Type B pancreatic cell (in vitro differentiated cells): ENCODE data around the gene SYT7. TPM values are rescaled to one million over a fixed set of nuclear protein-coding genes. Genes with fewer than 3 reads are reported as not detected.

Source experiments
- DNase-seq: peaks from one replicate; pipeline ENCODE4 v3.0.0; 2021; ENCODE audit warnings: mixed read lengths; ENCODE audit not compliant: unreplicated experiment; ENCODE audit errors: extremely low spot score
- H3K27ac Mint-ChIP-seq: 2 replicates; pipeline ENCODE4 v1.8.0; 2021; ENCODE audit warnings: mild to moderate bottlenecking, mixed read lengths
- H3K27me3 Mint-ChIP-seq: 2 replicates; pipeline ENCODE4 v1.8.0; 2021; ENCODE audit warnings: mixed read lengths
- H3K36me3 Mint-ChIP-seq: 2 replicates; pipeline ENCODE4 v1.8.0; 2021; ENCODE audit warnings: mixed read lengths
- H3K4me1 Mint-ChIP-seq: one replicate; pipeline ENCODE4 v1.8.0; 2021; ENCODE audit warnings: mixed read lengths; ENCODE audit not compliant: unreplicated experiment
- H3K4me3 Mint-ChIP-seq: 2 replicates; pipeline ENCODE4 v1.8.0; 2021; ENCODE audit warnings: mild to moderate bottlenecking, mixed read lengths
- H3K9me3 Mint-ChIP-seq: 2 replicates; pipeline ENCODE4 v1.8.0; 2021; ENCODE audit warnings: mixed read lengths
- total RNA-seq: library from RNA; stranded (reverse); gene quantifications from 2 replicates; pipeline ENCODE4 v1.2.1, GENCODE V29; 2021; ENCODE audit warnings: low replicate concordance
- TF ChIP-seq, protein P1 (sequence below): fragments of 200-600 bp; sonication (generic); conservative IDR thresholded peaks from 2 replicates; pipeline ENCODE4 v1.5.0; 2021; ENCODE audit warnings: antibody characterized with exemption, mild to moderate bottlenecking

Gene SYT7
- total RNA-seq, 1 donor from 2014 or later = 26.5 TPM

DNA sequence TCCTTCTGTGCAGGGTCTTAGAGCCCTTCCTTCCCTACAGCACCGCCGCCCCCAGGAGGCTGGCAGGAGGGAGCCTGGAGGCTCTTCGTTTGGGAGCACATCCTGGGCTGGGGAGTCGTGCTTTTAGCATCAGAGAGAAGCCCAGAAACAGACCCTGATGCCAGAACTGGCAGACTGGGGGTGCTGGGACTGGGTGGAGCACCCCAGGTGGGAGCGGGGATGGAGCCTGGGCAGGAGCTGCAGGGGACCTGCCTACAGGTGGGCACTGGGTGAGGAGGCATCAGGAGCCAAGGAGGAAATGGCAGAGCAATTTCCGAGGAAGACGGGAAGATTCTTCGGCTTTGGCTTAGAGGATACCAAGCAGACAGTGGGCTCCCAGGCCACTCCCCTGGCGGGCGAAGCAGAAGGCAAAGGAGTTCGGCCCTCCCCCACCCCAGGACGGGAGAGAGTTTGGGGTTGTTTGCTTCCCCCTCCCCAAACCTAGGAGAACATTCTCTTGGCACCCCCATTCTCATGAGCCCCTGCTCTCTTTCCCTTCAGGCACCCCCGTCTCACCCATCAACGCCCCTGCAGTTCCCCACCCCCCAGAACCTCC is 1.1 kb downstream of the SYT7 start:
- Mint-ChIP-seq H3K9me3 (no peaks in the 10 kb centered on the region), H3K4me3 (peak overlapping the region; percentile 82), H3K27me3 (peaks cover 58% of the 10 kb centered on the region), H3K36me3 (no peaks in the 10 kb centered on the region), H3K4me1 (peaks cover 16% of the 10 kb centered on the region), H3K27ac (peak overlapping the region; percentile 43)
- DNase-seq = no peak
- TF ChIP-seq, protein P1, sequence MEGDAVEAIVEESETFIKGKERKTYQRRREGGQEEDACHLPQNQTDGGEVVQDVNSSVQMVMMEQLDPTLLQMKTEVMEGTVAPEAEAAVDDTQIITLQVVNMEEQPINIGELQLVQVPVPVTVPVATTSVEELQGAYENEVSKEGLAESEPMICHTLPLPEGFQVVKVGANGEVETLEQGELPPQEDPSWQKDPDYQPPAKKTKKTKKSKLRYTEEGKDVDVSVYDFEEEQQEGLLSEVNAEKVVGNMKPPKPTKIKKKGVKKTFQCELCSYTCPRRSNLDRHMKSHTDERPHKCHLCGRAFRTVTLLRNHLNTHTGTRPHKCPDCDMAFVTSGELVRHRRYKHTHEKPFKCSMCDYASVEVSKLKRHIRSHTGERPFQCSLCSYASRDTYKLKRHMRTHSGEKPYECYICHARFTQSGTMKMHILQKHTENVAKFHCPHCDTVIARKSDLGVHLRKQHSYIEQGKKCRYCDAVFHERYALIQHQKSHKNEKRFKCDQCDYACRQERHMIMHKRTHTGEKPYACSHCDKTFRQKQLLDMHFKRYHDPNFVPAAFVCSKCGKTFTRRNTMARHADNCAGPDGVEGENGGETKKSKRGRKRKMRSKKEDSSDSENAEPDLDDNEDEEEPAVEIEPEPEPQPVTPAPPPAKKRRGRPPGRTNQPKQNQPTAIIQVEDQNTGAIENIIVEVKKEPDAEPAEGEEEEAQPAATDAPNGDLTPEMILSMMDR = no peak

DNA sequence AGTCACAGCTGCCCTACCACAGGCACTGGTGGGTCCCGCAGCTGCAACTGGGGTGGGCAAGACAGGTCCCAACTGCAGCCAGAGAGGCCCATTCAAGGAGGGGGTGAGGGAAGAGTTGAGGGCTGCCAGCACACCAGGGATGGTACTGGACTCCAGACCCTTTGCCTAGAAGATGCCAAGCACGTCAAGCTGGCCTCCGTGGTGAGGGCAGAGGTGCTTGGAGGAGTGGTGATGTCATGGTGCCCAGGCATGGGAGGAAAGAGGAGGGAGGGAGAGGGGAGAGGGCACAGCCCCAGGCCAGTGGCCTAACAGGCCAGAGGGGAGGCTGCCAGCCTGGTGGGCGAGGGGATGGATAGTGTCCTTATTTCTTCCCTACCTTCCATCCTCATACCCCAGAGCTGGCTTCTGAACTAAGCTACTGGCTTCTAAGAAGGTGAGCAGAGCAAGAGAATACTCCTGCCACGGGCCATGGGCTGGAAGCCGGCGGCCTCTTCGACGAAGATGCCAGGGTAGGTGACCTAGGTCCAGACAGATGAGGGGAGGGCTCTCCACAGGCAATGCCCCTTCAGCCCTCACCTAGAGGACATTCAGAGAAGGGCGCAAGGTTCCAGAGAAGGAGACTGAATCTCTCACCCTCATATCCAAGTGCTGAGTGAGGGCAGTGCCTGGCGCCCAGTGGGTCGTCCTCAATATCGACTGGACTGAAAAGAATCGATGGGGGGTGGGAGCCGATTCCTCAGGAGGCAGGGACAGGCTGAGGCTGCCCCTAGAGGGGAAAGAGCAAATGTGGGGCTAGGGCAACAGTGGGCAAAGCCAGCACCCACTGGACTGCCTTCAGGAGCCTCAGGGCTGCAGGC is 1.8 kb downstream of the SYT7 start:
- Mint-ChIP-seq H3K4me1 (peaks cover 16% of the 10 kb centered on the region), H3K27me3 (peaks cover 56% of the 10 kb centered on the region), H3K4me3 (peak overlapping the region; percentile 82), H3K36me3 (no peaks in the 10 kb centered on the region), H3K27ac (peak overlapping the region; percentile 43), H3K9me3 (no peaks in the 10 kb centered on the region)
- TF ChIP-seq, protein P1 = no peak
- DNase-seq = no peak

DNA sequence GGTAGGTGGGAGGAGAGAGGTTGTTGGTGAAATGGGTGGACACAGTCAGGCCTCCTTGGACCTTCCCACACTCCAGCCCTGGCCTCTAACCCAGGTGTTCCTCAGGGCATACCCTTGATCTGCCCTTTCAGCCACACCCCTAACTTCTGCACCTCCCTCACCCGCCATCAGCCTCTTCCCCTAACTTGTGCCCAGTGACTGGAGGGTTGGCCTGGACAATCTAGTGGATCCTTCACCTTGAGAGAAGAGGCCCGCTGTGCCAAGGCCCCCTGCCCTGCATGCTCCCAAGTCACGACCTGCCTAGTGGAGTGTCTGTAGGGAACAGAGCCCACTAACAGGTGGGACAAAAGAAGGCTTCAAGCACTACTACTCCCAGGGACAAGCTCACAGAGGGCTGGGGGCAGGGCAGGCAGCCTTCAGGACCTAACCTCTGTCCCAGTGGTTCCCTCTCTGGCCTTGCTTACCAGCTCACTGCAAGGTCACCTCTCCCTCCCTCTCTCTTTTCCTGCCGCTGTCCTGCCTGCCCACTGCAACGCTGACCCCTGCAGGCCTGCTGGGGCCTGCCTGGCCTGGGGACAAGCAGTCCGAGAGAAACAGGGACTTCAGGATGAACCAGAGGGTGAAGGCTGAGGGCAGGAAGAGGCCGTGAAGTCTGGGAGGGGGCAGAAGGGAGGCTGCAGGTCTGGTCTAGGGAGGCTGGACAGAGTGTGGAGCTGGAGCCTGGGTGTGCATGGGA is 3.3 kb downstream of the SYT7 start:
- peak overlapping the region; percentile 82 for H3K4me3 Mint-ChIP-seq
- H3K9me3 Mint-ChIP-seq = no peaks in the 10 kb centered on the region

DNA sequence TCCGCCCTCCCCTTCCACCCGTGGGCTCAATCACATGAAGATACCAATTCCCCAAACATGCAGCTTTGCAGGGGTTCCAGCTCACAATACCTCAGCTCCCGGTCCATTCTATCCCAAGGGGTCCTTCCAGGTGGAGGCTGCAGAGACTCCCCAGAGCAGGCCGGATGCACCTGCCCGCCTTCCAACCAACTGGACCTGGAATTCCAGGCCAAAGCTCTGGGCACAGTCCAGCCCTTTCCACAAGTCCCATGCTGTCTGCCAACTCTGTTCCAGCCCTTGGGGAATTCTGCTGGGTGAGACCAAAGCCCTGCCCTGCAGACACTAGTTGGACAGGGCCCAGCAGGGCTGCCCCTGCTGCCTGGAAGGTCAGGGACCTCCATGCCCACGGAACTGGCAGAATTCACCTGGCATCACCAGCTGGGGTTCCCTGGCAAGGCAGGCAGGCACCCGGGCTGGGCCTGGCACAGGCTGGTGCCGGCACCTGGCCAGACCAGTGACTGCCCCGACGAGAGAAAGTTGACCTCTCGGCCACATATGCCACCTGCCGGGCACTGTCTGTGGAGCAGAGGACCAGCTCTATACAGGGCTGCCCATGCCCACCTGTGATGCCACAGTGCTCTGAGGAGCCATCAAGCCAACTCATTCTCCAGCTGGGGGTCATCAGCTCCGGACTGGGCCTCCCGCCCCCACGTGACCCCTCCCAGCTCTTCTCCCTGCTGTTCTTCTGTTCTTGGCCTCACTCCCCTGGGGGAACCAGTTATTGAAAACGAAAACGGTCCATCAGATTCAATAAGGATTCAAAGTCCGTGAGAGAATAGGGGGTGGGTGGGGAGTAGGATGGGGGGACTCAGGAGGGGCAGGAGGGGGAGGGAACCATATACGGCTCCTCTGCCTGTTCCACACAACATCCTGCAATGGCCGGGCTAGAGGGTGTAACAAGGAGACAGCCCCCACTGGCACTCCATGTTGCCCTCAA is 4.7 kb downstream of the SYT7 start:
- no peak for DNase-seq
- TF ChIP-seq, protein P1 = no peak
- H3K9me3 Mint-ChIP-seq = no peaks in the 10 kb centered on the region
- peaks cover 44% of the 10 kb centered on the region for H3K27me3 Mint-ChIP-seq
- no peak overlapping the region for H3K27ac Mint-ChIP-seq
- H3K4me1 Mint-ChIP-seq = peaks cover 10% of the 10 kb centered on the region
- H3K36me3 Mint-ChIP-seq = no peaks in the 10 kb centered on the region
- H3K4me3 Mint-ChIP-seq = no peak overlapping the region

More for the DNA sequence above, 3.3 kb downstream of the SYT7 start:
- no peak for DNase-seq
- TF ChIP-seq, protein P1 = peak; percentile 61
- H3K4me1 Mint-ChIP-seq = peaks cover 16% of the 10 kb centered on the region
- peak overlapping the region; percentile 73 for H3K27ac Mint-ChIP-seq
- H3K27me3 Mint-ChIP-seq = peaks cover 52% of the 10 kb centered on the region
- H3K36me3 Mint-ChIP-seq = no peaks in the 10 kb centered on the region

DNA sequence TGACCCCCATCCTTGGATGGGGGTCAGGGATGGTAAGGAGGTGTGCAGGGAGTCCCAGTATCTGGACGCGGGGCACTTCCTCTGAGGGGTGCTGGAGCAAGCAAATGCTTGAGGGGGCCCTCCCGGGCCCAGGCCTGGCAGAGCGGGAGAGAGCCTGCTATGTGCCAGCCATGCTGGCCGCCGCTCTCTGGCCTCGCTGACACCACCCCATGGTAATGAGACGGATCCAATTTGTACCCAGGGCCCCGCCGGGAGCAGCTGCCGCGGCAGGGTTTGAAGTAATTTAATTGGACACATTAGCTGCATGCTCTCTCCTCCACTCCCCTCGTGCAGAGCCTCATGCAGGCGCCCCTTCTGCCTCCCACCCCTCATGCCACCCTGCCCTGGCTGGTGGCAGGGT is 6.3 kb downstream of the SYT7 start:
- H3K4me3 Mint-ChIP-seq = no peak overlapping the region
- no peak overlapping the region for H3K27ac Mint-ChIP-seq
- TF ChIP-seq, protein P1 = no peak
- no peaks in the 10 kb centered on the region for H3K36me3 Mint-ChIP-seq
- no peak for DNase-seq
- H3K4me1 Mint-ChIP-seq = peaks cover 10% of the 10 kb centered on the region
- peaks cover 49% of the 10 kb centered on the region for H3K27me3 Mint-ChIP-seq
- H3K9me3 Mint-ChIP-seq = no peaks in the 10 kb centered on the region
